Activated CD8-positive, alpha-beta T cell treated with anti-CD3 and anti-CD28 coated beads for 36 hours (primary cell): Measurements from ENCODE around the gene WDFY2. TPM values are rescaled to one million over a fixed set of nuclear protein-coding genes. Genes with fewer than 3 reads are reported as not detected.

ENCODE experiments used
- ATAC-seq: fragments of 200-7000 bp; cut with Tn5 transposase; one replicate; pipeline ENCODE4 v1.10.0; 2021; ENCODE audit warnings: mild to moderate bottlenecking, moderate library complexity
- CTCF ChIA-PET: fragments of 350-600 bp; sonication (Branson Sonifier 250); formaldehyde crosslinking; loops from one replicate; lab custom pipeline; 2021; ENCODE audit warnings: antibody characterized with exemption; lab: Charles Lee
- POLR2A ChIA-PET: fragments of 350-600 bp; sonication (Branson Sonifier 250); formaldehyde crosslinking; loops from one replicate; lab custom pipeline; 2021; ENCODE audit warnings: antibody characterized with exemption; lab: Charles Lee
- DNase-seq: peaks from one replicate; pipeline ENCODE4 v3.0.0-alpha.2; 2020
- H3K27ac Mint-ChIP-seq: one replicate; pipeline ENCODE4 v1.8.0; 2021; ENCODE audit warnings: mild to moderate bottlenecking, mixed read lengths
- H3K27me3 Mint-ChIP-seq: one replicate; pipeline ENCODE4 v1.8.0; 2021; ENCODE audit warnings: mixed read lengths
- H3K36me3 Mint-ChIP-seq: one replicate; pipeline ENCODE4 v1.8.0; 2021; ENCODE audit warnings: low read depth, mixed read lengths
- H3K4me1 Mint-ChIP-seq: one replicate; pipeline ENCODE4 v1.8.0; 2021; ENCODE audit warnings: low read depth, mixed read lengths
- H3K4me3 Mint-ChIP-seq: one replicate; pipeline ENCODE4 v1.8.0; 2021; ENCODE audit warnings: mild to moderate bottlenecking, moderate library complexity, mixed read lengths
- H3K9me3 Mint-ChIP-seq: one replicate; pipeline ENCODE4 v1.8.0; 2021; ENCODE audit warnings: mixed read lengths
- CTCF ChIP-seq: fragments of 200-600 bp; IDR thresholded peaks from one replicate; pipeline ENCODE4 v1.8.0; 2022; ENCODE audit warnings: antibody characterized with exemption, mild to moderate bottlenecking
- intact Hi-C: fragments of 100-400 bp; cut with micrococcal nuclease; formaldehyde crosslinking; loops from one replicate; pipeline ENCODE4 v1.10.0; 2022
- total RNA-seq, 2 experiments: library from RNA; stranded (reverse); gene quantifications; one replicate each; pipeline ENCODE4 v1.2.3, GENCODE V29; 2021

WDFY2 gene
- total RNA-seq, 2 experiments from 2014 or later, result 11.2 to 11.6 TPM

GRCh38 chr13:51739027-51739764, 154.9 kb downstream of the WDFY2 start:
- Mint-ChIP-seq H3K4me3 (no peak overlapping the region), H3K27ac (peak overlapping the region; percentile 68), H3K9me3 (no peaks in the 10 kb centered on the region), H3K4me1 (peaks cover 28% of the 10 kb centered on the region), H3K36me3 (peaks cover 27% of the 10 kb centered on the region), H3K27me3 (no peaks in the 10 kb centered on the region)
- ATAC-seq (no peak), DNase-seq (no peak)
- ChIA-PET POLR2A (interaction anchor here (0.6 kb wide), 2 partner anchors 42 to 55 kb away, joined by 3 to 4 read pairs; no protein-coding TSS in a partner anchor), CTCF (interaction anchor here (1.0 to 1.4 kb wide), 3 partner anchors 23 to 453 kb away, joined by 3 read pairs; no protein-coding TSS in a partner anchor)
- TF ChIP-seq CTCF, result no peak
- intact Hi-C loops, result loop anchor here (10.0 kb wide), 1 partner anchor 124 kb away; no protein-coding TSS in a partner anchor

- peaks cover 28% of the 10 kb centered on the region for H3K4me1 Mint-ChIP-seq
- H3K4me3 Mint-ChIP-seq, result no peak overlapping the region
- H3K27ac Mint-ChIP-seq, result peak overlapping the region; percentile 52
- ChIA-PET CTCF (interaction anchor here (1.0 to 1.3 kb wide), 2 partner anchors 9 to 18 kb away, joined by 3 read pairs; no protein-coding TSS in a partner anchor), POLR2A (interaction anchor here (0.9 kb wide), 1 partner anchor 287 kb away, joined by 3 read pairs; no protein-coding TSS in a partner anchor)
- H3K27me3 Mint-ChIP-seq, result no peaks in the 10 kb centered on the region
- intact Hi-C loops, result no loop called here
- ATAC-seq (no peak), DNase-seq (peak; percentile 10)
- peaks cover 35% of the 10 kb centered on the region for H3K36me3 Mint-ChIP-seq
- TF ChIP-seq CTCF, result no peak
- H3K9me3 Mint-ChIP-seq, result no peaks in the 10 kb centered on the region
Measured at GRCh38 chr13:51740698-51741097, 156.4 kb downstream of the WDFY2 start.

- H3K9me3 Mint-ChIP-seq, result no peaks in the 10 kb centered on the region
- H3K36me3 Mint-ChIP-seq, result peaks cover 42% of the 10 kb centered on the region
- H3K27me3 Mint-ChIP-seq, result no peaks in the 10 kb centered on the region
- ATAC-seq (no peak), DNase-seq (no peak)
- intact Hi-C loops, result no loop called here
- H3K4me3 Mint-ChIP-seq, result no peak overlapping the region
- POLR2A ChIA-PET, result interaction anchor here (1.2 kb wide), 1 partner anchor 9 kb away, joined by 3 read pairs; no protein-coding TSS in a partner anchor
- H3K4me1 Mint-ChIP-seq, result peaks cover 26% of the 10 kb centered on the region
- CTCF ChIA-PET, result interaction anchor here (1.0 to 1.5 kb wide), 4 partner anchors 8 to 56 kb away, joined by 3 to 9 read pairs (median 4); no protein-coding TSS in a partner anchor
- no peak for TF ChIP-seq CTCF
- no peak overlapping the region for H3K27ac Mint-ChIP-seq
Measured at GRCh38 chr13:51742031-51742430, 157.8 kb downstream of the WDFY2 start.

GRCh38 chr13:51742611-51743010, 158.3 kb downstream of the WDFY2 start:
- Mint-ChIP-seq H3K27me3 (no peaks in the 10 kb centered on the region), H3K4me1 (peaks cover 22% of the 10 kb centered on the region), H3K36me3 (peaks cover 43% of the 10 kb centered on the region), H3K9me3 (no peaks in the 10 kb centered on the region), H3K27ac (no peak overlapping the region), H3K4me3 (no peak overlapping the region)
- POLR2A ChIA-PET, result interaction anchor here (1.2 kb wide), 1 partner anchor 10 kb away, joined by 3 read pairs; no protein-coding TSS in a partner anchor
- TF ChIP-seq CTCF, result no peak
- ATAC-seq, result no peak
- CTCF ChIA-PET, result interaction anchor here (1.0 to 1.5 kb wide), 4 partner anchors 16 to 55 kb away, joined by 3 to 9 read pairs (median 4); no protein-coding TSS in a partner anchor
- intact Hi-C loops, result no loop called here
- DNase-seq, result no peak

- Mint-ChIP-seq H3K36me3 (peaks cover 40% of the 10 kb centered on the region), H3K9me3 (peaks cover 10% of the 10 kb centered on the region), H3K4me3 (no peak overlapping the region), H3K4me1 (peaks cover 7% of the 10 kb centered on the region), H3K27me3 (no peaks in the 10 kb centered on the region), H3K27ac (no peak overlapping the region)
- ATAC-seq, result no peak
- TF ChIP-seq CTCF, result no peak
- ChIA-PET CTCF (interaction anchor here (1.6 kb wide), 1 partner anchor 9 kb away, joined by 3 read pairs; no protein-coding TSS in a partner anchor), POLR2A (no interaction called here)
- no peak for DNase-seq
- intact Hi-C loops, result no loop called here
Measured at GRCh38 chr13:51745243-51745642, 161.0 kb downstream of the WDFY2 start.
